SW 1271 (cell line): Measurements from ENCODE around the gene FGF2.
"Not testable (repeated sequence)": the region's sequence is repeated elsewhere in the genome, so short reads cannot be mapped to it uniquely, and the experiment has no call there.

Source experiments
- DNase-seq, 2 experiments: peaks; one replicate each; lab custom pipeline; 2025; lab: John Stamatoyannopoulos, UW

Gene FGF2

GRCh38 chr4:122930862-122931261 is 104.2 kb downstream of the FGF2 start:
- DNase-seq: peak in 1 of 2 experiments; percentile 19

GRCh38 chr4:122932763-122933162 is 106.1 kb downstream of the FGF2 start:
- no peak for DNase-seq

- not testable (repeated sequence) for DNase-seq
Observed at GRCh38 chr4:122945136-122945535, 118.5 kb downstream of the FGF2 start.

DNA sequence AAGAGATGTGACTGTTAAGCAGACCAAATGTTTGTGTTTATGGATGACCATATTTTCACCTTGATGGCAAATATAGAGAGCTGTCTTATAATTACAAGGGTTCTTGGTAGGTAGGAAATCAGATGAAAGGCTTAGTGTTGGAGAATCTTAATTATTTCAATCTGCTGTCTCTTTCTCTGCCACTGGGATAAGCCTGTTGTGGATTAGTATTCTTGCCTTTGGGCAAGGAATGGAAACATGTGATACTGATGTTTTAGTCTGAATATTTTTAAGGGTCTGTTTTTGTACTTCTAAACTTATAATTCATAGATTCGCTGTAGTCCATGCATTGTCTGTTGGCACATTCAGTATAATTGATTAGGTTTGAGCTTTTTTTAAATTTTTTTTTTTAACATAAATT is 119.5 kb downstream of the FGF2 start:
- no peak for DNase-seq
